Endodermal cell (in vitro differentiated cells): ENCODE results near the gene BMI1. TPM values are rescaled to one million over a fixed set of nuclear protein-coding genes. Genes with fewer than 3 reads are reported as not detected.

ENCODE experiments used
- DNase-seq: peaks from one replicate; pipeline ENCODE4 v3.0.0-alpha.2; 2017
- H3K27ac ChIP-seq: 2 replicates; pipeline ENCODE4 v1.5.1; 2013; ENCODE audit warnings: mild to moderate bottlenecking, low read depth, low read length, moderate library complexity
- H3K27me3 ChIP-seq: 2 replicates; pipeline ENCODE4 v1.6.1; 2013; ENCODE audit warnings: mild to moderate bottlenecking, low read length, moderate library complexity; ENCODE audit not compliant: insufficient read depth, control insufficient read depth, poor library complexity, severe bottlenecking
- H3K36me3 ChIP-seq: 2 replicates; pipeline ENCODE4 v1.7.0; 2013; ENCODE audit warnings: mild to moderate bottlenecking, low read length, moderate library complexity; ENCODE audit not compliant: control insufficient read depth, insufficient read depth
- H3K4me1 ChIP-seq: one replicate; pipeline ENCODE4 v1.7.0; 2013; ENCODE audit warnings: low read length; ENCODE audit not compliant: control insufficient read depth, insufficient read depth
- H3K4me3 ChIP-seq: 2 replicates; pipeline ENCODE4 v1.5.1; 2013; ENCODE audit warnings: mild to moderate bottlenecking, low read length, moderate library complexity
- H3K9ac ChIP-seq: 2 replicates; pipeline ENCODE4 v1.6.1; 2013; ENCODE audit warnings: mild to moderate bottlenecking, low read length, moderate library complexity; ENCODE audit not compliant: poor library complexity, severe bottlenecking; ENCODE audit errors: extremely low read depth
- H3K9me3 ChIP-seq: 2 replicates; pipeline ENCODE4 v1.6.1; 2013; ENCODE audit warnings: mild to moderate bottlenecking, low read length, moderate library complexity; ENCODE audit not compliant: control insufficient read depth
- H3K27ac Mint-ChIP-seq: 2 replicates; pipeline ENCODE4 v1.8.0; 2020; ENCODE audit warnings: mixed read lengths
- H3K27me3 Mint-ChIP-seq: 2 replicates; pipeline ENCODE4 v1.8.0; 2021; ENCODE audit warnings: mild to moderate bottlenecking, mixed read lengths; ENCODE audit not compliant: insufficient read depth
- H3K36me3 Mint-ChIP-seq: 2 replicates; pipeline ENCODE4 v1.8.0; 2020; ENCODE audit warnings: low read depth, mixed read lengths
- H3K4me1 Mint-ChIP-seq: 2 replicates; pipeline ENCODE4 v1.8.0; 2020; ENCODE audit warnings: mixed read lengths
- H3K4me3 Mint-ChIP-seq: 2 replicates; pipeline ENCODE4 v1.8.0; 2020; ENCODE audit warnings: mild to moderate bottlenecking, moderate library complexity, mixed read lengths
- H3K9me3 Mint-ChIP-seq: 2 replicates; pipeline ENCODE4 v1.8.0; 2020; ENCODE audit warnings: mild to moderate bottlenecking, mixed read lengths
- WGBS, 2 experiments: methylation state at CpG; one replicate each; pipeline versions ENCODE4 v1.1.5 to v1.1.7; 2013; ENCODE audit warnings: missing lambda C conversion rate in 2 of 2, mixed read lengths in 1 of 2; ENCODE audit not compliant: insufficient coverage in 1 of 2, insufficient read length in 1 of 2; 5-methylcytosine and 5-hydroxymethylcytosine counted together
- total RNA-seq, 2 donors: library from RNA; stranded (reverse); fragmentation: NEBNext Ultra II Directional in 1 of 2; extraction: Animal tissue kit (Norgen Biotek cat#: 25700) in 1 of 2; gene quantifications; 2 replicates in 1 of 2; 3 replicates in 1 of 2; pipeline ENCODE4 v1.2.1, GENCODE V29; 2021
- TF ChIP-seq, protein P1 (sequence below): fragments of 200-600 bp; sonication (generic); conservative IDR thresholded peaks from 2 replicates; pipeline ENCODE4 v1.5.0; 2021; ENCODE audit warnings: antibody characterized with exemption, mild to moderate bottlenecking

BMI1 gene
- total RNA-seq, 2 donors from 2014 or later: 12.2 to 15.5 TPM

DNA sequence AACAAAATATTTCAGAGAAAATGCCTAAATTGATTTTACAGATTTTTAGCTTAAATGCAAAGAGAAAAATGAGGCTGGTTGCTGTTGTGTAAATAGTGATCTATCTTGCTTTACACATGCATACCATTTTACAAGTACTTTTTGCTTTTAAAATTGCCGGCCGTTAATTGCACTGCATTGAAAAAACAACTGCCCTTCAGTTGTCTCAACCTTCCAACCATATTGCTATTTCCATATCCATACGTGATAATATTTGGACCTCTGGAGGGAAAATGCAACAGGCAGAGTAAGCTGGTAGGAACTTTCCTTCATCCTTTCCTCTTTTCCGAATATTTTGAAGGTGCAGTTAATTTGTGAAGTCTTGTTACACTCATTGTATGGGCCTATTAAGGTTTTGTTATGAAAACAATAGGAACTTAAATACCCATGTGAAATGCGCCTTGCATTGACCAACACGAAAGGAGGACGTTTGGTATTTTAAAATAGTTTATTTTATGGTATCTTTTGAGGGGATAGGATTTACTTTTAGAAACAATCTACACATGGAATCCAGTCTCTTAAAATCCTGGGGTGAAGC, 11.3 kb downstream of the BMI1 start:
- Histone ChIP-seq H3K9me3 (peaks cover 11% of the 10 kb centered on the region), H3K4me1 (no peaks in the 10 kb centered on the region), H3K27me3 (peaks cover 79% of the 10 kb centered on the region), H3K9ac (no peak overlapping the region), H3K36me3 (peaks cover 25% of the 10 kb centered on the region), H3K4me3 (no peak overlapping the region), H3K27ac (no peak overlapping the region)
- TF ChIP-seq, protein P1, sequence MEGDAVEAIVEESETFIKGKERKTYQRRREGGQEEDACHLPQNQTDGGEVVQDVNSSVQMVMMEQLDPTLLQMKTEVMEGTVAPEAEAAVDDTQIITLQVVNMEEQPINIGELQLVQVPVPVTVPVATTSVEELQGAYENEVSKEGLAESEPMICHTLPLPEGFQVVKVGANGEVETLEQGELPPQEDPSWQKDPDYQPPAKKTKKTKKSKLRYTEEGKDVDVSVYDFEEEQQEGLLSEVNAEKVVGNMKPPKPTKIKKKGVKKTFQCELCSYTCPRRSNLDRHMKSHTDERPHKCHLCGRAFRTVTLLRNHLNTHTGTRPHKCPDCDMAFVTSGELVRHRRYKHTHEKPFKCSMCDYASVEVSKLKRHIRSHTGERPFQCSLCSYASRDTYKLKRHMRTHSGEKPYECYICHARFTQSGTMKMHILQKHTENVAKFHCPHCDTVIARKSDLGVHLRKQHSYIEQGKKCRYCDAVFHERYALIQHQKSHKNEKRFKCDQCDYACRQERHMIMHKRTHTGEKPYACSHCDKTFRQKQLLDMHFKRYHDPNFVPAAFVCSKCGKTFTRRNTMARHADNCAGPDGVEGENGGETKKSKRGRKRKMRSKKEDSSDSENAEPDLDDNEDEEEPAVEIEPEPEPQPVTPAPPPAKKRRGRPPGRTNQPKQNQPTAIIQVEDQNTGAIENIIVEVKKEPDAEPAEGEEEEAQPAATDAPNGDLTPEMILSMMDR: no peak
- Mint-ChIP-seq H3K9me3 (peaks cover 2% of the 10 kb centered on the region), H3K27ac (no peak overlapping the region), H3K27me3 (peaks cover 86% of the 10 kb centered on the region), H3K4me3 (no peak overlapping the region), H3K36me3 (peaks cover 14% of the 10 kb centered on the region), H3K4me1 (peaks cover 7% of the 10 kb centered on the region)
- DNase-seq: no peak
- 22% methylated on average over 7 of the region's 7 CpGs; no CpG with 5 or more reads in 1 of the 2 experiments for WGBS, 2 experiments

DNA sequence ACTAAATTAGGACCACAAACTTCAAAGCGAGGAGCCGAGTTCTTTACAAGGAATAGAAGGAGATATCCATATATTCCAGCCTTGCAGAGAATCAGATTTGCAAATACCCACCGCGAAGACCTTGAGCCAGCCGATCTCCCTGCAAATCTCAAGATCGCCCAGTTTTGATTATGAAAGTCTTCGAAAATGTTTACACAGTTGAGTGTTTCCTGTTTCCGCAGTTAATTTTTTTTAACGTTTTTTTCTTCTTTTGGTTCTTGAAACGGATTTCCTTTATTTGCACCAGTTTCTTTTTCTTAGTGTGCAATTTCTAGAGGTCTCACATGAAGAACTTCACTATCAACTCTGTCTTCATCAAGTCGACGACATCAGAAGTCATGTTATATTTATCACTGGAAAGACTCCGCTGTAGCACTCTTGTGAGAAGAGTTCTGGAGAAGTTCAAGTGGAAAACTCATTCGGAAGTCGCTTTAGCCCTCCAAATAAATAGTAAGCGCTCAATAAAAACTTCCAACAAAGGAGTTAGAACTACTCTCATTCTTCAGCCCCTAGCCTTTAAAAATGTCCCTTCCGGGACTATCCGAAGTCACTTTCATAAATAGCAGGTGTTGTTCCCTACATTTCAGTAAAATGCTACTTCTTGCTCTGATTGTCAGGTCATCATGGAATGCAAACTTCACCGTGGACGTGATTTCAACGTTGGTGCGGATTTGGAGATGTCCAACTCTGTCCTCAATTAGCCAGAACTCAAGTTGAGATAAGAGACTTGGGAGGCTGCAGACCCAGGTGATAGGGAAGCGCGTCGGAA, 12.5 kb downstream of the BMI1 start:
- peaks cover 11% of the 10 kb centered on the region for H3K9me3 ChIP-seq
- H3K27ac ChIP-seq: no peak overlapping the region
- no peaks in the 10 kb centered on the region for H3K4me1 ChIP-seq
- Mint-ChIP-seq H3K36me3 (peaks cover 10% of the 10 kb centered on the region), H3K4me3 (peak overlapping the region; percentile 29), H3K27me3 (peaks cover 91% of the 10 kb centered on the region), H3K27ac (no peak overlapping the region), H3K4me1 (peaks cover 7% of the 10 kb centered on the region), H3K9me3 (peaks cover 2% of the 10 kb centered on the region)
- TF ChIP-seq, protein P1: no peak
- no peak overlapping the region for H3K9ac ChIP-seq
- H3K36me3 ChIP-seq: peaks cover 18% of the 10 kb centered on the region
- 11 to 13% methylated on average over 25 of the region's 25 CpGs for WGBS, 2 experiments
- peaks cover 90% of the 10 kb centered on the region for H3K27me3 ChIP-seq
- no peak for DNase-seq
- peak overlapping the region; percentile 60 for H3K4me3 ChIP-seq

DNA sequence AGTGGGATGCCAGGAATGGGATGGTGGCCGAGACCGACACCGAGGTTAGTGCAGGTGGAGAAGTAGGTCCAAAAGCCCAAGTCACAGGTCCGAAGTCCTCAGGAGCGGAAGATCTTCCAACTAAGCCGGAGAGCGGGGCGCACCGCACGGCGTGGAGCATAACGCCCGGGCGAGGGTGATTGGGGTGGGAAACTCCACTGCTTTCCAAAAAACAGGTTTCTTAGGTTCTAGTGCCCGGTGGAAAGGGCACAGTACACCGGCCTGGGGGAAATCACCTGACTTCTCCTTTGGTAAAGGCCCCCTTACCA, 13.0 kb downstream of the BMI1 start:
- Histone ChIP-seq H3K4me3 (peak overlapping the region; percentile 60), H3K9ac (no peak overlapping the region), H3K27ac (no peak overlapping the region), H3K4me1 (no peaks in the 10 kb centered on the region), H3K36me3 (peaks cover 13% of the 10 kb centered on the region), H3K27me3 (peaks cover 95% of the 10 kb centered on the region), H3K9me3 (peaks cover 11% of the 10 kb centered on the region)
- H3K4me1 Mint-ChIP-seq: peaks cover 7% of the 10 kb centered on the region
- peaks cover 97% of the 10 kb centered on the region for H3K27me3 Mint-ChIP-seq
- peaks cover 10% of the 10 kb centered on the region for H3K36me3 Mint-ChIP-seq
- 10 to 15% methylated on average over 13 to 16 of the region's 16 CpGs for WGBS, 2 experiments
- peaks cover 2% of the 10 kb centered on the region for H3K9me3 Mint-ChIP-seq
- H3K27ac Mint-ChIP-seq: no peak overlapping the region
- peak overlapping the region; percentile 29 for H3K4me3 Mint-ChIP-seq
- no peak for DNase-seq
- TF ChIP-seq, protein P1: no peak
